Stimulated activated CD8-positive, alpha-beta memory T cell treated with anti-CD3 and anti-CD28 coated beads, Interleukin-7, amount 100 ng/mL, for 4 hours (primary cell): ENCODE data around the gene FNBP1.
"Not testable (repeated sequence)": the region's sequence is repeated elsewhere in the genome, so short reads cannot be mapped to it uniquely, and the experiment has no call there.

Experiments used
- DNase-seq, 2 donors: peaks; one replicate each; pipeline ENCODE4 v3.0.0-alpha.2; 2020; ENCODE audit warnings: low read depth in 2 of 2

FNBP1 gene

DNA sequence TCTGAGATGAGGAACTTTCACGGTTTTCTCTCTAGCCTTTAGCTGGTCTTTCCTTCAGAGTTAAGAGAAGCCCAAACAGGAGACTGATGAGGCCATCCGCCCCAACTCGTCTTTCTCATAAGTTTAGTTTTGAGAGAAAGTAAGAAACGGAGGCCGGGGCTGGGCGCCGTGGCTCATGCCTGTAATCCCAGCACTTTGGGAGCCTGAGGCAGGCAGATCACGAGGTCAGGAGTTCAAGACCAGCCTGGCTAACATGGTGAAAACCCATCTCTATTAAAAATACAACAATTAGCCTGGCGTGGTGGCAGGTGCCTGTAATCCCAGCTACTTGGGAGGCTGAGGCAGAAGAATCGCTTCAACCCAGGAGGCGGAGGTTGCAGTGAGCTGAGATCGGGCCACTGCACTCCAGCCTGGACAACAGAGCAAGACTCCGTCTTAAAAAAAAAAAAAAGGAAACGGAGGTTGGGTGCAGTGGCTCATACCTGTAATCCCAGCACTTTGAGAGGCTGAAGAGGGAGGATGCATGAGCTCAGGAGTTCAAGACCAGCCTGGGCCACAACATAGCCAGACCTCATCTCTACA, 152.2 kb downstream of the FNBP1 start:
- DNase-seq = not testable (repeated sequence)

DNA sequence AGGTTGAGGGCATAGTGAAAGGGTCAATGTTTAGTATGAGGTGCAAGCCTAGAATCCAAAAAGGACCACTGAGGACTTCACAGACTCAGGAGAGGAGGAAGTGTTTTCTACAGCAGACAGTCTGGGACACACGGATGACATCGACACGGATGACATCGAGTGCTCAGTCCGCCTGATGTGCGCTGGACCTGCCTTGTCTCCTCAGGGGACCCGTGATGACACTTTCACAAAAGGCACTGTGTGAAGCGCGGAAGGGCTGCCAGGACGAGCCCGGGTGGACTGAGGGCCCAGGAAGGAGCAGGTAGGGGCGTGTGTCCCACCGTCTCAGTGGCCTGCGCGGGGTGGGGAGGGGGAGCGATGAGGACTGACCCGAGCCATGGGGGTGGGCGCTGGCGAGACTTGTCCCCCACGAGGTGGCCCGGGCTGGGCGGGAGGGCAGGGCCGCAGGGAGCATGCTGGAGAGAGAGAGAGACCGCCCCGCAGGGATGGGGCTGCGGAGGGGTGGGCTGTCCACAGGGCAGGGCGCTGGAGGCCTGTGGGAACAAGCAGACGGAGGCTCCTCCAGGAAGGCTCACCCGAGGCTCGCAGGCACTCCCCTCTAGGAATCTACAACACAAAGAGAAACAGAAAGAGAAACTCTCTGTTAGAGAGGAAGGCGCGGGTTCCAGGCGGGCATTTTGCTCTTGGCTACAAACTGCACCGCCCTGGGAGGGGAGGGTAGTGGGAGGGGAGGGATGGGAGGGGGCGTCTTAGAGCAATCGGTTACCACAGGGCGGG, 152.9 kb downstream of the FNBP1 start:
- DNase-seq = peak; percentile 71 to 73

DNA sequence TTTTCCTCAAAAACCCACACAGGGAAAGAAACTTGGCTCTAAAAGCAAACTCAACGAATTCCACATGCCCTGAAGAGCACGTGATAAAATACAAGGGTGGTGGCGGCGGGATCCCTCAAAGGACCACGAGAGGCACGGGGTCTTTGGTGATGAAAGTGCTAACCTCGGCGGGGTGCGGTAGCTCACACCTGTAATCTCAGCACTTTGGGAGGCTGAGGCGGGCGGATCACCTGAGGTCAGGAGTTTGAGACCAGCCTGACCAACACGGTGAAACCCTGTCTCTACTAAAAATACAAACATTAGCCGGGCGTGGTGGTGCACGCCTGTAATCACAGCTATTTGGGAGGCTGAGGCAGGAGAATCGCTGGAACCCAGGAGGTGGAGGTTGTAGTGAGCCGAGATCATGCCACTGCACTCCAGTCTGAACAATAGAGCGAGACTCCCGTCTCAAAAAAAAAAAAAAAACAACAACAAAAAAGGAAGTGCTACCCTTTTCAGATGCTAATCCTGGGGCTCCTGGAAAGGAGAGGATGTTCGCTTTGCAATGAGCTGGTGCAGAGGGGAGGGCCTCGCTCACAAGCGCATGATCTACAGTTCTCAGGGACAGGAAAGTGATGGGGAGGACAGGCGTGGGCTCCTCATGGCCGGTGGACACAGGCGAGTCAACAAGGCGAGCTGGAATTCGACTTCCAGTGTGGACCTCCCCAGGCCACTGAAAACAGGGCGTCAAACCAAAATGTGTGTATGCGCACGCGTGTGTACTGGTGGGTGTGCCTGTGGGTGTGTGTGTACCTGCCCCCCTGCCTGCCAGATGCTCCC, 153.7 kb downstream of the FNBP1 start:
- DNase-seq = no peak

DNA sequence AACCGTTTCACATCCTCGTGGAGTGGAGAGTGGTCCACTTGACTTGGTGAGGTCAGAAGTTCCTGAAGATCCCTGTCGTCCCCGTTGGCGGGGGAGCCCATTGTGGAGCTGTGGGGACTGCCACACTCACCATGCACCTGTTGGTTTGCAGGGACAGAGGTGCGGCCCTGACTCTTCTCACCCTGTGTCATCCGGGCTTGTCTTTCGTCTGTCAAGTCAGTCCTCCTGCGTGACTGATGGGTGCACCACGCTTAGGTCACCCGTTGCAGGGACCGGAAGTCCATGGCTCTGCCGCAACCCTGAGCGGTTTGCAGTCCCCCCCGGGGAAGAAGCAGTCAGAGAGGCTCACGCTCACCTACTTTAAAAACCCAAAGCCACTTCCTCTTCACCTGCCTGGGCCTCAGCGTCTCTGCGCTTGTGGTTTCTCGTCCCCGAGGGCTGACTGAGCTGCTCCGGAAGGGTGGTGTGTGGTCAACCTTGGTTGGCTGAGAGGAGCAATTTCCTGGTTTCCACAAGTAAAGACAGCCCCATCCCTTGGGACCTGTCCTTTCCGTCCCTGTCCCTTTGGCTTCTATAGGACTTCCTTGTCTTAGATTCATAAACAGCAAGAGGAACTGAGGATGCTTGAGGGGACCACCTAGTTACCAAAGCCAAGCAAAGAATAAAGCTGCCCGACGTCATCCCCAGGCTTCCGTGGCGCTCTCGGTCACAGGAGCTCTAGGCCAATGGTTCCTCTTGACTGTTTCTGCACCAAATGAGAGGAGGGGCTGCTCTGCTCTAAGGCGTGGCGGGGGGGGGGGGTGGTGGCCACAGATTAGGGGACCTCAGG, 154.5 kb downstream of the FNBP1 start:
- peak; percentile 89 to 90 for DNase-seq

DNA sequence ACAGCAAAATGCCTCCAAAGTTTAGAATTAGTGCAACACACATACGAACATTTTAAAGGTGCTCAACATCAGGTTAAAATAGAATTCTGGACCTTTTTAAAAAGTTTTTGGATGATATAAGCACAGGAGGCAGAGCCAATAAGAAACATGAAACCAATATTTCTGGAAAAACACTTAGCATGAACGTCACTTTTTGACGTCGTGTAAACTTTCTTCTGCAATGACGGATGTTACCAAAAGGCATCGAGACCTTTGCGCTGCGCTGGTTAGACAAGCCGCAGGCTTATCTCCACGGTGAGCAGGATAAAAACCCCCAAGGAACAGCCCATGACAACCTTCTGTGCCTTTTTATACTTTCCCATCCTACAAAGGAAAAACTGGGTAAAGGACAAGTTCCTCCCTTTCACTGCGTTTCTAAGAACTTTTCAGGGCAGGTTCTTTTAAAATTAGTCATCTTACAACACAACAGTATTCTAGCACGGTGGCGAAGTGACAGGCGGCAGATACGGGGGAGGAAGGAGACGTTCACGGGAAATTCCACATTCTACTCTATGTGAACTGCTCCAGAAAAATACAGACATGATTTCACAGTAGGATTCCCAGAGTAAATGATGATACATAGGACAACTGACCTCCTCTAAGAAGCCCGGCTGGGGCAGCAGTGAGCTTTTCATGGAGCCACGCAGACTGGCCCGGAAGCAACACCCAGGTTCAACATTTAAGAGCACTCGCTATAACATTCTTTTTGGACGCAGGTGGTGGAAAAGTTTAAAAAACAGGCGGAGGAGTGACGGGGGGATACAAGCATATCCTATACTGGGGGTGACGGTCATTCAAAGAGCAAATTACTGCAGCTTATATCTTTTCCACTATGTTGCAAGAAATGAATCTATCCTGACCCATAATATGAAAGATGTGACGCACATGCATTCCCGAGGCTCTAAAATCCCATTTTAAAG, 155.4 kb downstream of the FNBP1 start:
- DNase-seq = peak; percentile 65 to 72

DNA sequence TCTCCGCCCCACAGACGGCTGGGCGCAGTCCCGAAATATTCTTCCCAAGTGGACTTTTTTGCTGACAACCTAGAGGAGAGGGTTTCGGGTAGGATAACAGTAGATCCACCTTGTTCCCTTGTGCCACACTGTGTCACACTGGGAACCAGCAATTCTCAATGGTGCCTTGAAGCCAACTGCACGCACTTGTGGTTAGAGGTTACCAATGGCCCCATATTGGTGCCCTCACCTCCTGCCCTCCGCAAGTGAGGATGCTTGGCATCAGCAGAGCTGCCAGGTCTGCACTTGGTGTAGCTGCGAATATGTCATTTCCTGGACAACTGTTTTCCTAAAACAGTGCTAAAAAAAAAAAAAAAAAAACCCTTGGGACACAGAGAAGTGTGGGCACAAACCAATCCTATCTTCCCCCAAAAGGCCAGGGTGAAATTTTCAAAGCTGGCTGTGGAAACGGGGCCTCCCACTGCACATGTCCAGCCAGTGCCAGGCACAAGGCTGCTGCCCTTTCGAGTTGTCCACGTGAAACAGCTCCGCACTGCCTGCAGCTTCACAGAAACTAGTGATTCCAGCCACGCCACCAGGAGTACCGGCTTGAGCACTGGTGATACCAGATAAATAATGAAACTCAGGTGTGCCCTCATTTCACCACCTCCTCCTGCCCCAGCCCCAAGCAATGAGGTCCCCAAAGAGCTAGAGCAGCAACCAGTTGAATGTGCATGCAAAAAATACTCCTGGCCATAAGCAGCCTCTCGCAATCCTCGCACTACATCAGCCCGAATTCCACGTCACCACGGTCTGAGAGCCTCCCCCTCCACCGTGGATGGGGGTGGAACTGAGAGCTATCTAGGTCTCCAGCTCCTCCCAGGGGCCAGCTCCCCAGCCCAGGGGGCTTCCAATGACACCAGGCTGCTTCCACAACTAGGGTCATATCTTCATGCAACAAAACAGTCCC, 156.5 kb downstream of the FNBP1 start:
- peak in 1 of 2 donors; percentile 44 for DNase-seq

DNA sequence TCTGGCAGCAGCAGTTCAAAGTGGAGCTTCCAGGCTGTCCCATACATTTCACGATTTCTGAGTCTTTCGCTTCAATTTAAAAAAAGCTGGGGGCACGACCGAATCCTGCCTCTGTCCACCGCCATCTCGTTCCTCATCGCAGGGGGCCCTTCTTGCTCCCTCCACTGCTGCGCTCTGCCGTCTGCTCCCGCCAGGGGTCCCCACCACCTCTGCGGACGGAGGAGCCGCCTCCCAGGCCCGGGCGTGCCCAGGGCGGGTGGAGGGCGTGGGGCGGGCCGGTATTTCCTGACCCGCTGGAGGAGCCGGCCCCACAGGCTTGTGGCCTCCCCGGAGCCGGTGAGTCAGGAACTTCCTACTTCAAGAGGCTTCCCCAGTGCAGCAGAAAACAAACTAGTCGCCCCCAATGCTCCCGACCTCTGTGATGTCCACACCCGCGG, 157.3 kb downstream of the FNBP1 start:
- DNase-seq = peak; percentile 84 to 91

DNA sequence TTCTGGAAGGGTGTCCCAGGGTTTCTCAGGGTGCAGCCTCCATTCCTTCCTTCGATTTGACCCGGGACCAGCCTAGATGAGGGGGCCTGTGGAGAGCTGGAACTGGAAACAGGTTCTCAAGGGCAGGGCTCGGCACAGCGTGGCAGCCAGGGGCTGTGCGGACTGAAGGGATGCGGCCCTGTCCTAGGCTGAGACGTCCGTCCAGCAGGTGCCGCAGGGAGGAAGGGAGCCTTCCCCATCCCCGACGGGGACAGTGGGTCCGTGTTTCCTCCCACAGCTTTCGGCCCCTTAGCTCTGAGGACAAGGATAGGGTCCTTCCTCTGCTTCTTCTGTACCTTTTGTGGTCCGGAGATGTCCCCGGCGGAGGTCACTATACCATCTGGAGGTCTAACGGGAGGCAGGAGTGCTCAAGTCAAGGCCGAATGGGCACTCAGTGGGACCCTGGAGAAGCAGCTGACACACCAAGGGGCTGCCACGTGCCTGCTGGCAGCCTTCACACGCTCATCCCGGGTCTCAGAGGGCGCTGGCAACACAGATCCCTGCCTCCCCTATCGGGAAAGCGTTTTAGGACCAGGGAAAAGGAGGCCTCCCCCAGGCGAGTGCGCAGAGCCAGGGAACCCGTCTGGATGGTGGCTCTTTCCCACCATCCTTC, 157.8 kb downstream of the FNBP1 start:
- no peak for DNase-seq

DNA sequence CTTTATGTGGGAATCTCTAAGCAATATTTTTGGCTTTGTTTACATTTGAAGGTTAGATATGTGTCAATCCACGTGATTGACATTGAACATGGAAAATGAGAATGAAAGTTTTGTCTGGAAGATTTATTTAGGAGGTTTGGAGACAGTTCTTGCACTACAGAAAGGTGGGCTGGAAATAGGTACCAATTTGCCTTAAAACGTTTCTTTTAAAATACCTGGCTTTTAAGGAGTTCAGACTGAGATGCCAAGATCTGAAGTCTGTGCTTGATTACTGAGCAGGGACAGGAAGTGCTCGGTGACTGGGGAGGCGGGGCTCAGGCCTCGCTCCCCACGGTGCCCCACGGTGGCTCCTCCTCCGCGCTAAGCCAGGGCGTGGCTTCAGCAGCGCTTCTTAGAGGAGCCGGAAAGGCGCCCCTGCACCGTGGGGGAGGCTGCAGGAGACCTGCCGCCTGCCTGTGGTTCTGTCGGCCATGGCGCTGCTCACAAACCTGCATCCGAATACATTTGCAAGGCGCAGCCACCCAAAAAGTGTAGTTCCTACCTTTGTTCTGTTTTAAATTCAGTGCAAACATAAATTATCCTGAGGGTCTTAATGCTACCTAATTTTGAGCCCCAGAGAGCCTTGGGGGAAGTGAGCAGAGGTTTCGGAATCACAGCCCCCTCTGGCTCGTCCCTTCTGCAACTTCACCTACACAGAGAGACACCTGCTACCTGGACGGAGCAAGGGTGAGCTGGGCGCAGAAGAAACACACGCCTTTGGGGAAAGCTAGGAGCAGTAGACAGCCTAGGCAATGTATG, 158.6 kb downstream of the FNBP1 start:
- DNase-seq = peak; percentile 91 to 96

DNA sequence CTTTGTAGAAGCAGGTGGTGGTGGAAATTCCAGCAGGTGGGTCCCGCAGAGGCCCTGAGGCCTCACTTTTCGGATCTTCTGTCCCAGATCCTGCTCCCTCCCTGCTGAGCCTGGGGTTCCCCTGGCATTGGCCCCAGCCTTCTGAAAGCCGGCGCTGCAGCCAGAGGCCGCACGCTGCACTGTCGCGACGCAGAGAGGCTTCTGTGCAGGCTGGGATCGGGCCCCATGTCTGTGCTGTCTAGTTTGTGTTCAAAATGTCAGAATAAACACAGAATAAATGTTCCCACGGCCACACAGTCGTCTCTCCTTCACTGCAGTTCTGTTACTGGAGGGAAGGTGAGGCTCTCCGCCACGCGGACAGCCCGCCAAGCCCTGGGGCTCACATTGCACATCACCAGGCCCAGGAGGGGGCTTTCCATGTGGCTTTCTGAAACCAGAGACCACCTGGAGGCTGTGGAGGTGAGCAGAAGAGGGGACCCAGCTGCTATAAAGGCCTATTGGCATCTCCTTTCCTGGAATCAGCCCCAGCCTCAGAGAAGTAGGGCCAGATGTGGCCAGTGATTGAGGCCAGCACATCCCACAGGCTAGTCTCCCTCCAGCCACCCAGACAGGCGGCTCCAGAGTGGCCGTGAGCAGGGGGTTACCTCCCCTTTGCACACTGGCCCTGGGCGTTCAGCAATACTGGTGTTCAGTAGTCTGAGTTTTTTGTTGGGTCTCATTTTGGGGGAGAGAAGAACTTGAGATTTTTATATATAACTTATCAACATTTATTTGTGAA, 161.3 kb downstream of the FNBP1 start:
- DNase-seq = no peak

DNA sequence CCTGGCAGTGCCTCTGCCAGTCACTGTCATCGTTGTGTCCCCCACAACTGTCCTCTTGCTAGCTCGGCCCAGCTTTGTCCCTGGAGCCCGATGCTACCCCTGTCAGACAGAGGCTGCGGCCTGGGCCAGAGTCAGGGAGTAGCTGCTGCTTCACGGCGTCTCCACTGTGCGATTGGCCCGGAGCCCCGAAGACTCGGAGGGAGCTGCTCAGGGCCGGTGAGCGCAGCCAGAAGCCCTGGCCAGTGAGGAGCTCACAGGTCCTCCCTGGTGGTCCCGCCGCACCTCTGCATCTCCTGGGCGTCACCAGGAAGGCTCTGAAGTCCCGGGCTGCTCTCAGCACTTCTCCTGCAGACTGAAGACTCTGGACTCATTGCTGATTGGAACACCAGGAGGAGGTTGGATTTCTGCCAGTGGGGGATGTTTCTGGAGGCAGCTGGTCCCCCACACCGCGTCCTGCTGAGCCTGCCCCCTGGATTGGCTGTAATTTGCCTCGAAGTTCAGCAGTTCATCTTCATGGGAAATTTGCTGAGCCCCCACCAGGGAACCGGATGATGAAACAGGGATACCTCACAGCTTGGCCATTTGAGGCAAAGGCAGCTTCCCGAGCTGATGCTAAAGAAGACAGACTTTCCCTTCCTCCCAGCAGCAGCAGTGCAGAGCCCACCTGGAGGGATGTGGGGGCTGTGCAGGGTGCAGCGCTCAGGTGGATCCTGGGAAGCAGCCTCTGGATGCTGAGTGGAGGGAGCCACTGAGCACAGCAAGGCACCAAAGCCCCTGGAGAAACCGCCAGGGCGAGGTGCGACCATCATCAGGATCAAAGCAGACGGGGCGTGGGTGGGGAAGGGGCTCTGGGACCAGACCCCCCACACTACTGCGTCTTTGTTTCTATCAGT, 162.1 kb downstream of the FNBP1 start:
- no peak for DNase-seq

DNA sequence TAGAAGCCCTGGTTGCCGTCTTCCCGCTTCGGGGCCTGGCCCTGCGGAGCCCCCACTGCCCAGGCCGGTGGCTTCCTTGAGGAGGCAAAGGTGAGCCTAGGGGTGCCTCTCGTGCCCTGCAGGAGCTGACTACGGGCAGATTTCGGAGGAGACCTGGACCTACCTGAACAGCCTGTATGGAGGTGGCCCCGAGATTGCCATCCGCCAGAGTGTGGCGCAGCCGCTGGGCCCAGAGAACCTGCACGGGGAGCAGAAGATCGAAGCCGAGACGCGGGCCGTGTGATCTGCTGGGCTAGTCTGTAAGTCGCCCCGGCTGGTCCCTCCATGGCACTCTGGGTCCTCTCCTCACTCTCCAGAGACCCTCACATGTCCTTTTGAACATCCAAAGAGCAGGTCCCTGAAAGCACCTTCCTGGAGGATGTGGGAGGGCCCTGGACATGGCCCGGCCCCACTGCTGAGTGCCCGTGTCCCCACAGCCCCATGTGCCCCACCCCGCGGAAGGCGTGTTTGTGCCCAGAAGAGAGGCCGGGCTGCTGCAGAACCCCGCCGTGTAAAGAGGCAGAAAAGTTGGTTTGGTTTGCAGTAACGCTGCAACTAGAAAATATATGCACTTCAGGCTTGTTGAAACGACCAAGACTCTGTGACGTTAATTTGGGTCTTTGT, 162.9 kb downstream of the FNBP1 start:
- no peak for DNase-seq

DNA sequence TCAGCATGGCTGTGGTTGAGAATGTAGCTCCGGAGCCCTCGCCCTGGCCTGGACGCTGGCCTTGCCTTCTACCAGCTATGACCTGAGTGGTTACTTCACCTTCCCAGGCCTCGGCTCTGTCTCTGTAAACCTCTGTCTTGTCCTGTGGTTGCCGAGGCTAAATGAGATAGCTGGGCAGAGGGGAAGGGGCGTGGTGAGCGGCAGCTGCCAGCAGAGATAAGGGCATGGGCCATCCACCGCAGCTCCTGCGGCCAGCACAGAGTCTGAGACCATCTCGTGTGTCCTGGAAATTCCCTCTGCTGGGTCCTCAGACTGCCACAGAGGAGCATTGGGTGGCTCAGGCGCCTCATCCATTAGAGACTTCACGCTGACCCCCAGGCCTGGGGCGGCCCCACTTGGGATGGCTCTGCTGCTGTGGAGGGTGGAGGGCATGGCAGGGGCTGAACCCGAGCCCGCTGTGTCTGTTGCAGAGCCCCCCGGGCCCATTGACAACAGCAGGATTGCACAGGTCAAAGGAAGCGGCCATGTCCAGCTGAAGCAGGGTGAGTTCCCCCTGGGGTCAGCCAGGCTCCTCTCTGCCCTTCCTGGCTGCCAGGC, 163.8 kb downstream of the FNBP1 start:
- no peak for DNase-seq

DNA sequence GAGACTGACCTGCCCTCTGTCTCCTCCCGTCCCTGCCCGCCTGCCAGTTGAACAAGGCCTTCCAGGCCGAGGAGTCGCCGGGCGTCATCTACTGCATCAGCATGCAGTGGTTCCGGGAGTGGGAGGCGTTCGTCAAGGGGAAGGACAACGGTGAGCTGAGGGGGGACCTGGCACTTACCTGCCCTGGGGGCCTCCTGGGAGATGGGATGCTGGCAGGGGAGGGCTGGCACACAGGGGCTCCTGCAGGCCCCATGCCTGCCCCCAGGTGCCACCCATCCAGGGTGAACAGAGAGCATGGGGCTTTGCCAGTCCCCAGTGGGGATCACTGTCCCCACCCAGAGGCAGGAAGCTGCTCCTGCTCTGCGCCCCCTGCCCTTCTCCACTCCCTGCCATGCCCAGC, 164.7 kb downstream of the FNBP1 start:
- DNase-seq = no peak

DNA sequence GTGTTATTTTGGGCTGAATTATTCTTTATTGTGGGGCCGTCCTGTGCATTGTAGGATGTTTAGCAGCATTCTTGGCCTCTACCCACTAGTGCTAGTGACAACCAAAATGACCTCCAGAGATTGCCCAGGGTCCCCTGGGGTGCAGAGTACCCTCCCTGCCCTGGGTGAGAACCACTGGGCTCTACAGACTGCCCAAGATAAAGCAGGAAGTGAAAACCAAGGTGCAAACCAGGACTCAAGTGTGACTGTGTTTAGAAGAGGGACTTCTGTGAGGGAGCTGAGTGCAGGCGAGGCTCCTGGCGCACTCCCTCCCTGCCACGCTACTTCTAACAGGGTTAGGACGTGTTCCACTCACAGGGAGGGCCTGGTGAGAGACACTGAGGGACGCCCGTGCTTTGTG, 166.2 kb downstream of the FNBP1 start:
- no peak for DNase-seq
